ENCODE measurements around the gene EFCAB8. TPM values are rescaled to one million over a fixed set of nuclear protein-coding genes. Genes with fewer than 3 reads are reported as not detected.

EFCAB8 gene
- total RNA-seq, 1 experiment from 2014 or later, result 0.09 TPM

GRCh38 chr20:32987044-32987825 is 128.5 kb downstream of the EFCAB8 start:
- H3K4me1 ChIP-seq (ENCODE audit: insufficient read depth, low read length), result no peaks in the 10 kb centered on the region
- H2BK15ac ChIP-seq (ENCODE audit: low read depth, low read length), result no peak overlapping the region
- no peak overlapping the region for H2AFZ ChIP-seq (ENCODE audit: low read length)
- H2BK20ac ChIP-seq (ENCODE audit: low read depth, low read length, poor library complexity, severe bottlenecking), result no peak overlapping the region
- no peaks in the 10 kb centered on the region for H4K20me1 ChIP-seq (ENCODE audit: control insufficient read depth, insufficient read depth, insufficient read length)
- WGBS (ENCODE audit: extremely low coverage, insufficient read length, low lambda C conversion rate), result no CpG with 5 or more reads among the region's 11 CpGs
- H3K14ac ChIP-seq (ENCODE audit: insufficient read depth, low read length), result no peak overlapping the region
- Mint-ChIP-seq H3K27ac (no peak overlapping the region), H3K27me3 (ENCODE audit: low read depth) (peaks cover 4% of the 10 kb centered on the region), H3K4me3 (no peak overlapping the region), H3K9me3 (no peaks in the 10 kb centered on the region), H3K4me1 (peaks cover 5 to 6% of the 10 kb centered on the region in 2 experiments; a peak in 1 of 4 replicates), H3K36me3 (ENCODE audit: insufficient read depth in 1 of 3, low read depth in 3 of 3) (no peaks in the 10 kb centered on the region)
- no peak overlapping the region for H3K56ac ChIP-seq (ENCODE audit: insufficient read length, low read depth, low read length)
- no peak overlapping the region for H3K18ac ChIP-seq (ENCODE audit: insufficient read length, low read depth, low read length)
- TF ChIP-seq CTCF (conservative IDR thresholded peaks at IDR 0.05), result no peak
- H3K79me1 ChIP-seq (ENCODE audit: insufficient read depth, low read depth, low read length, poor library complexity, severe bottlenecking), result no peaks in the 10 kb centered on the region
- H4K8ac ChIP-seq (replicated peaks; ENCODE audit: insufficient read length, low read depth, low read length), result no peak overlapping the region
- no peak overlapping the region for H2BK120ac ChIP-seq (ENCODE audit: low read depth, low read length, poor library complexity, severe bottlenecking)
- H2BK5ac ChIP-seq (ENCODE audit: insufficient read length, low read length), result no peak overlapping the region
- no peaks in the 10 kb centered on the region for H3K27me3 ChIP-seq (ENCODE audit: insufficient read depth, low read length)
- no peak overlapping the region for H3T11ph ChIP-seq (ENCODE audit: low read length)
- no peaks in the 10 kb centered on the region for H3K9me3 ChIP-seq (ENCODE audit: control insufficient read depth, low read depth, low read length)
- H2BK12ac ChIP-seq (ENCODE audit: insufficient read length, low read depth, low read length), result no peak overlapping the region
- no peak overlapping the region for H4K5ac ChIP-seq (ENCODE audit: insufficient read length, low read depth, low read length)
- DNase-seq, result no peak
- H4K91ac ChIP-seq (ENCODE audit: insufficient read length, low read depth, low read length), result no peak overlapping the region
- H3K79me2 ChIP-seq (ENCODE audit: insufficient read depth, low read length), result no peaks in the 10 kb centered on the region
- no peak overlapping the region for H3K9ac ChIP-seq (ENCODE audit: extremely low read depth, insufficient read length, low read length)
- no peak overlapping the region for H3K4me2 ChIP-seq (ENCODE audit: insufficient read depth, insufficient read length, low read length)
- H3K4ac ChIP-seq (ENCODE audit: low read depth, low read length), result no peak overlapping the region
- no peak overlapping the region for H3K27ac ChIP-seq (ENCODE audit: insufficient read length, low read depth, low read length)
- H3K23ac ChIP-seq (ENCODE audit: insufficient read length, low read depth, low read length), result no peak overlapping the region
- H3K23me2 ChIP-seq (ENCODE audit: insufficient read length, low read depth, low read length, poor library complexity, severe bottlenecking), result no peaks in the 10 kb centered on the region
- H2AK5ac ChIP-seq (ENCODE audit: insufficient read length, low read length), result no peak overlapping the region

Data from H9 (cell line).